SK-N-SH (cell line): Measurements from ENCODE around the gene PRSS38. TPM values are rescaled to one million over a fixed set of nuclear protein-coding genes. Genes with fewer than 3 reads are reported as not detected.

ENCODE experiments used
- CTCF ChIA-PET: fragments of 300-600, 350-600 bp; formaldehyde crosslinking; extraction: SDS; loops from one replicate; lab custom pipeline; 2021; lab: Yijun Ruan, JAX
- POLR2A ChIA-PET: fragments of 350-600 bp; sonication (Branson Sonifier 250); formaldehyde crosslinking; extraction: SDS; loops from one replicate; lab custom pipeline; 2020; ENCODE audit warnings: antibody characterized with exemption, inconsistent platforms; lab: Yijun Ruan, JAX
- DNase-seq: peaks from one replicate; pipeline ENCODE4 v3.0.0; 2012
- H2AFZ ChIP-seq: fragments of 200-600 bp; sonication (generic); 2 replicates; pipeline ENCODE4 v1.8.1; 2016; ENCODE audit warnings: antibody characterized with exemption, mild to moderate bottlenecking, low read depth
- H3F3A ChIP-seq: fragments of 200-600 bp; sonication (generic); replicated peaks from 2 replicates; pipeline ENCODE3; 2016; ENCODE audit warnings: antibody characterized with exemption, mild to moderate bottlenecking; ENCODE audit not compliant: insufficient read depth
- H3K27ac ChIP-seq, 2 experiments: fragments of 200-500 bp in 1 of 2; fragments of 200-600 bp in 1 of 2; sonication (Bioruptor generic) in 1 of 2; sonication (generic), shearing (Covaris generic) in 1 of 2; 2 replicates each; pipeline versions ENCODE4 v1.5.1 to v1.6.1; 2014 to 2016; ENCODE audit warnings: low read depth in 2 of 2, inconsistent platforms in 1 of 2, low read length in 1 of 2, mild to moderate bottlenecking in 1 of 2, mixed read lengths in 1 of 2
- H3K27me3 ChIP-seq: fragments of 200-600 bp; sonication (generic), shearing (Covaris generic); 2 replicates; pipeline ENCODE4 v1.6.1; 2016; ENCODE audit warnings: mixed run types; ENCODE audit not compliant: insufficient read depth
- H3K36me3 ChIP-seq, 2 experiments: fragments of 200-500 bp in 1 of 2; fragments of 200-600 bp in 1 of 2; sonication (Bioruptor generic) in 1 of 2; sonication (generic) in 1 of 2; replicated peaks in 1 of 2; 2 replicates each; pipeline versions ENCODE3 to v1.5.1; 2014 to 2016; ENCODE audit warnings: low read length in 1 of 2, mild to moderate bottlenecking in 1 of 2; ENCODE audit not compliant: insufficient read depth in 2 of 2, control insufficient read depth in 1 of 2
- H3K4me1 ChIP-seq, 2 experiments: fragments of 200-500 bp in 1 of 2; fragments of 200-600 bp in 1 of 2; sonication (Bioruptor generic) in 1 of 2; sonication (generic), shearing (Covaris generic) in 1 of 2; 2 replicates each; pipeline versions ENCODE4 v1.5.1 to v1.6.1; 2014 to 2016; ENCODE audit warnings: low read depth in 1 of 2, low read length in 1 of 2, mixed run types in 1 of 2; ENCODE audit not compliant: insufficient read depth in 2 of 2, control insufficient read depth in 1 of 2
- H3K4me2 ChIP-seq: fragments of 200-600 bp; sonication (generic), shearing (Covaris generic); 2 replicates; pipeline ENCODE4 v1.6.1; 2017; ENCODE audit warnings: mixed run types
- H3K4me3 ChIP-seq, 2 experiments: fragments of 200-500 bp in 1 of 2; fragments of 200-600 bp in 1 of 2; sonication (Bioruptor generic) in 1 of 2; sonication (generic), shearing (Covaris generic) in 1 of 2; 2 replicates each; pipeline versions ENCODE4 v1.5.1 to v1.8.1; 2014 to 2016; ENCODE audit warnings: low read depth in 2 of 2, inconsistent platforms in 1 of 2, low read length in 1 of 2, mild to moderate bottlenecking in 1 of 2, mixed read lengths in 1 of 2, moderate library complexity in 1 of 2
- H3K79me2 ChIP-seq: fragments of 200-600 bp; sonication (generic); 2 replicates; pipeline ENCODE4 v1.8.1; 2017; ENCODE audit warnings: mild to moderate bottlenecking; ENCODE audit not compliant: insufficient read depth
- H3K9ac ChIP-seq: fragments of 200-600 bp; sonication (generic); 2 replicates; pipeline ENCODE4 v1.6.1; 2017; ENCODE audit warnings: mixed run types
- H3K9me2 ChIP-seq: fragments of 200-600 bp; sonication (generic); 2 replicates; pipeline ENCODE4 v1.6.1; 2017; ENCODE audit warnings: mixed run types
- H3K9me3 ChIP-seq: fragments of 200-600 bp; sonication (generic); 2 replicates; pipeline ENCODE4 v1.6.1; 2017; ENCODE audit warnings: mixed run types, mild to moderate bottlenecking, moderate library complexity
- H4K20me1 ChIP-seq: fragments of 200-600 bp; sonication (generic); 2 replicates; pipeline ENCODE4 v1.6.1; 2017; ENCODE audit warnings: mild to moderate bottlenecking, mixed run types; ENCODE audit not compliant: insufficient read depth
- CHD2 ChIP-seq: fragments of 150-350 bp; IDR thresholded peaks from 2 replicates; pipeline ENCODE4 v1.6.1; 2018; ENCODE audit warnings: low read length; ENCODE audit not compliant: partially characterized antibody
- ELF1 ChIP-seq: IDR thresholded peaks from 2 replicates; pipeline ENCODE4 v1.4.0; 2012
- GABPA ChIP-seq: IDR thresholded peaks from 2 replicates; pipeline ENCODE4 v1.4.0; 2012; ENCODE audit warnings: low read depth, mild to moderate bottlenecking
- GATA2 ChIP-seq: sonication (generic); formaldehyde crosslinking; IDR thresholded peaks from 2 replicates; pipeline ENCODE4 v1.5.0; 2020; ENCODE audit warnings: mild to moderate bottlenecking, missing genetic modification reagents
- JUND ChIP-seq: IDR thresholded peaks from 2 replicates; pipeline ENCODE4 v1.4.0; 2012
- MXI1 ChIP-seq: IDR thresholded peaks from 2 replicates; pipeline ENCODE4 v1.6.1; 2012; ENCODE audit warnings: mild to moderate bottlenecking, low read depth, low read length, improper control_type of control experiment
- NFIC ChIP-seq: IDR thresholded peaks from 2 replicates; pipeline ENCODE4 v1.4.0; 2012; ENCODE audit warnings: borderline replicate concordance
- NRF1 ChIP-seq: IDR thresholded peaks from 2 replicates; pipeline ENCODE4 v1.6.1; 2012; ENCODE audit warnings: low read depth, mild to moderate bottlenecking, low read length
- RCOR1 ChIP-seq: fragments of 150-350 bp; IDR thresholded peaks from 2 replicates; pipeline ENCODE4 v1.6.1; 2017; ENCODE audit warnings: antibody characterized with exemption, low read length
- RFX5 ChIP-seq: IDR thresholded peaks from 2 replicates; pipeline ENCODE4 v1.6.1; 2012; ENCODE audit warnings: mild to moderate bottlenecking, improper control_type of control experiment, low read length
- SMC3 ChIP-seq: IDR thresholded peaks from 2 replicates; pipeline ENCODE4 v1.6.1; 2012; ENCODE audit warnings: low read depth, low read length, improper control_type of control experiment
- TAF1 ChIP-seq: IDR thresholded peaks from 2 replicates; pipeline ENCODE4 v1.6.1; 2012; ENCODE audit warnings: low read depth, mild to moderate bottlenecking, low read length, moderate library complexity, borderline replicate concordance
- YY1 ChIP-seq: IDR thresholded peaks from 2 replicates; pipeline ENCODE4 v1.4.0; 2012; ENCODE audit warnings: low read depth, mild to moderate bottlenecking
- WGBS: methylation state at CpG from one replicate; pipeline ENCODE4 v1.1.6; 2017; ENCODE audit warnings: low lambda C conversion rate; 5-methylcytosine and 5-hydroxymethylcytosine counted together
- polyA plus RNA-seq, 3 experiments: library from polyadenylated mRNA; depleted of rRNA; stranded (reverse); fragments of >200 nt; gene quantifications; 2 replicates each; pipeline ENCODE4 v1.2.3, GENCODE V29; 2012
- TF ChIP-seq, protein P1 (sequence below): IDR thresholded peaks from 2 replicates; pipeline ENCODE4 v1.4.0; 2012; ENCODE audit warnings: low read depth, borderline replicate concordance
- TF ChIP-seq, protein P2 (sequence below): IDR thresholded peaks from 2 replicates; pipeline ENCODE4; 2012

Gene PRSS38
- polyA plus RNA-seq (2012; rRNA removed) = not detected in 2 replicates
- not detected in 2 replicates for polyA plus RNA-seq (2012; cell fraction: cytosol; rRNA removed)
- not detected in 2 replicates for polyA plus RNA-seq (2012; cell fraction: nucleus; rRNA removed)

- no peaks in the 10 kb centered on the region for H3K9me2 ChIP-seq
- no peaks in the 10 kb centered on the region for H3F3A ChIP-seq
- POLR2A ChIA-PET = no interaction called here
Measured at GRCh38 chr1:227815468-227816409, at the start of gene PRSS38. Gene PRSS38, plus strand, starts transcription at chr1:227815675. Its CDS starts 42 bp downstream, at chr1:227815717.

GRCh38 chr1:227766015-227766634 lies 49.4 kb upstream of the PRSS38 start:
- H3K36me3 ChIP-seq = peaks cover 7 to 49% of the 10 kb centered on the region in 2 experiments
- CTCF ChIA-PET = interaction anchor here (1.1 to 4.9 kb wide), 4 partner anchors 9 to 238 kb away, joined by 3 to 70 read pairs (median 4); partner anchors contain the start of gene WNT9A
- POLR2A ChIA-PET = no interaction called here
- DNase-seq = no peak
- H3K4me1 ChIP-seq = peaks cover 4 to 15% of the 10 kb centered on the region in 2 experiments; a peak in 2 of 4 replicates
- 70% methylated on average over 9 of the region's 17 CpGs for WGBS
- peaks cover 3% of the 10 kb centered on the region for H3F3A ChIP-seq
- TF ChIP-seq NRF1 = no peak
- no peak for TF ChIP-seq NFIC
- TF ChIP-seq, all 33 proteins: peak for 0
- Histone ChIP-seq H3K9me3 (no peaks in the 10 kb centered on the region), H3K4me3 (no peak overlapping the region), H2AFZ (no peak overlapping the region), H3K9ac (no peak overlapping the region), H3K79me2 (peaks cover 27% of the 10 kb centered on the region), H3K9me2 (no peaks in the 10 kb centered on the region), H3K27me3 (no peaks in the 10 kb centered on the region), H3K4me2 (no peak overlapping the region), H3K27ac (no peak overlapping the region), H4K20me1 (peaks cover 26% of the 10 kb centered on the region)

More at GRCh38 chr1:227815468-227816409, at the start of gene PRSS38:
- H3K4me1 ChIP-seq = no peaks in the 10 kb centered on the region
- H3K9me3 ChIP-seq = no peaks in the 10 kb centered on the region
- no peaks in the 10 kb centered on the region for H3K36me3 ChIP-seq
- H3K27me3 ChIP-seq = no peaks in the 10 kb centered on the region
- TF ChIP-seq YY1 = no peak
- no peak for TF ChIP-seq MXI1
- TF ChIP-seq GATA2 (CRISPR knock-in tag) = no peak
- no peak for TF ChIP-seq CHD2
- TF ChIP-seq, protein P1, sequence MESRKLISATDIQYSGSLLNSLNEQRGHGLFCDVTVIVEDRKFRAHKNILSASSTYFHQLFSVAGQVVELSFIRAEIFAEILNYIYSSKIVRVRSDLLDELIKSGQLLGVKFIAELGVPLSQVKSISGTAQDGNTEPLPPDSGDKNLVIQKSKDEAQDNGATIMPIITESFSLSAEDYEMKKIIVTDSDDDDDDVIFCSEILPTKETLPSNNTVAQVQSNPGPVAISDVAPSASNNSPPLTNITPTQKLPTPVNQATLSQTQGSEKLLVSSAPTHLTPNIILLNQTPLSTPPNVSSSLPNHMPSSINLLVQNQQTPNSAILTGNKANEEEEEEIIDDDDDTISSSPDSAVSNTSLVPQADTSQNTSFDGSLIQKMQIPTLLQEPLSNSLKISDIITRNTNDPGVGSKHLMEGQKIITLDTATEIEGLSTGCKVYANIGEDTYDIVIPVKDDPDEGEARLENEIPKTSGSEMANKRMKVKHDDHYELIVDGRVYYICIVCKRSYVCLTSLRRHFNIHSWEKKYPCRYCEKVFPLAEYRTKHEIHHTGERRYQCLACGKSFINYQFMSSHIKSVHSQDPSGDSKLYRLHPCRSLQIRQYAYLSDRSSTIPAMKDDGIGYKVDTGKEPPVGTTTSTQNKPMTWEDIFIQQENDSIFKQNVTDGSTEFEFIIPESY = no peak
- TF ChIP-seq RCOR1 = no peak
- TF ChIP-seq NRF1 = no peak
- TF ChIP-seq TAF1 = no peak
- TF ChIP-seq RFX5 = no peak
- no peak for TF ChIP-seq SMC3
- TF ChIP-seq, protein P2, sequence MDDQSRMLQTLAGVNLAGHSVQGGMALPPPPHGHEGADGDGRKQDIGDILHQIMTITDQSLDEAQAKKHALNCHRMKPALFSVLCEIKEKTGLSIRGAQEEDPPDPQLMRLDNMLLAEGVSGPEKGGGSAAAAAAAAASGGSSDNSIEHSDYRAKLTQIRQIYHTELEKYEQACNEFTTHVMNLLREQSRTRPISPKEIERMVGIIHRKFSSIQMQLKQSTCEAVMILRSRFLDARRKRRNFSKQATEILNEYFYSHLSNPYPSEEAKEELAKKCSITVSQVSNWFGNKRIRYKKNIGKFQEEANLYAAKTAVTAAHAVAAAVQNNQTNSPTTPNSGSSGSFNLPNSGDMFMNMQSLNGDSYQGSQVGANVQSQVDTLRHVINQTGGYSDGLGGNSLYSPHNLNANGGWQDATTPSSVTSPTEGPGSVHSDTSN = no peak
- TF ChIP-seq JUND = no peak
- no peak for TF ChIP-seq GABPA
- TF ChIP-seq ELF1 = no peak
- 68% methylated on average over 24 of the region's 44 CpGs for WGBS
- DNase-seq = no peak
- no peak within 1 kb of the TSS for H3K9ac ChIP-seq
- H3K27ac ChIP-seq = no peak within 1 kb of the TSS
- no peak within 1 kb of the TSS for H2AFZ ChIP-seq
- no peak within 1 kb of the TSS for H3K4me3 ChIP-seq
- no peaks in the 10 kb centered on the region for H3K79me2 ChIP-seq
- no peak within 1 kb of the TSS for H3K4me2 ChIP-seq
- CTCF ChIA-PET = interaction anchor here (0.6 to 1.4 kb wide), 2 partner anchors 14 to 132 kb away, joined by 3 to 4 read pairs; no protein-coding TSS in a partner anchor
- no peaks in the 10 kb centered on the region for H4K20me1 ChIP-seq
